ENCODE measurements around the gene BATF2.

BATF2 gene

GRCh38 chr11:64969209-64969608, 27.6 kb downstream of the BATF2 start:
- Histone ChIP-seq H3K4me3 (ENCODE audit: low read depth, low read length) (no peak overlapping the region), H3K36me3 (no peaks in the 10 kb centered on the region), H3K9me3 (no peaks in the 10 kb centered on the region), H3K4me1 (no peaks in the 10 kb centered on the region), H3K27me3 (no peaks in the 10 kb centered on the region)
- TF ChIP-seq CTCF (IDR thresholded peaks at IDR 0.05; ENCODE audit: low read depth, low read length): no peak
- no peak for DNase-seq

- Histone ChIP-seq H3K36me3 (no peaks in the 10 kb centered on the region), H3K4me1 (no peaks in the 10 kb centered on the region), H3K27me3 (no peaks in the 10 kb centered on the region), H3K4me3 (ENCODE audit: low read depth, low read length) (no peak overlapping the region), H3K9me3 (no peaks in the 10 kb centered on the region)
- no peak for TF ChIP-seq CTCF (IDR thresholded peaks at IDR 0.05; ENCODE audit: low read depth, low read length)
- DNase-seq: no peak
Measured at GRCh38 chr11:64967375-64967774, 29.4 kb downstream of the BATF2 start.

GRCh38 chr11:64963072-64963631, 33.6 kb downstream of the BATF2 start:
- no peak for TF ChIP-seq CTCF (IDR thresholded peaks at IDR 0.05; ENCODE audit: low read depth, low read length)
- H3K4me3 ChIP-seq (ENCODE audit: low read depth, low read length): no peak overlapping the region
- no peaks in the 10 kb centered on the region for H3K9me3 ChIP-seq
- no peaks in the 10 kb centered on the region for H3K4me1 ChIP-seq
- DNase-seq: no peak
- H3K27me3 ChIP-seq: no peaks in the 10 kb centered on the region
- H3K36me3 ChIP-seq: no peaks in the 10 kb centered on the region

GRCh38 chr11:64960719-64961118, 36.1 kb downstream of the BATF2 start:
- Histone ChIP-seq H3K36me3 (no peaks in the 10 kb centered on the region), H3K27me3 (no peaks in the 10 kb centered on the region), H3K4me1 (no peaks in the 10 kb centered on the region), H3K4me3 (ENCODE audit: low read depth, low read length) (no peak overlapping the region), H3K9me3 (no peaks in the 10 kb centered on the region)
- no peak for DNase-seq
- no peak for TF ChIP-seq CTCF (IDR thresholded peaks at IDR 0.05; ENCODE audit: low read depth, low read length)

- Histone ChIP-seq H3K27me3 (peaks cover 4% of the 10 kb centered on the region), H3K4me3 (ENCODE audit: low read depth, low read length) (no peak overlapping the region), H3K9me3 (no peaks in the 10 kb centered on the region), H3K4me1 (no peaks in the 10 kb centered on the region), H3K36me3 (no peaks in the 10 kb centered on the region)
- TF ChIP-seq CTCF (IDR thresholded peaks at IDR 0.05; ENCODE audit: low read depth, low read length): no peak
- DNase-seq: no peak
Measured at GRCh38 chr11:64959498-64959897, 37.3 kb downstream of the BATF2 start.

- no peaks in the 10 kb centered on the region for H3K4me1 ChIP-seq
- DNase-seq: no peak
- H3K9me3 ChIP-seq: no peaks in the 10 kb centered on the region
- peaks cover 14% of the 10 kb centered on the region for H3K27me3 ChIP-seq
- H3K36me3 ChIP-seq: no peaks in the 10 kb centered on the region
- no peak for TF ChIP-seq CTCF (IDR thresholded peaks at IDR 0.05; ENCODE audit: low read depth, low read length)
- H3K4me3 ChIP-seq (ENCODE audit: low read depth, low read length): no peak overlapping the region
Measured at GRCh38 chr11:64954201-64954600, 42.6 kb downstream of the BATF2 start.
